ENCODE results near the gene MTA3. TPM values are rescaled to one million over a fixed set of nuclear protein-coding genes. Genes with fewer than 3 reads are reported as not detected.
A peak's percentile ranks its signal among the peaks of the same experiment; 100 is the strongest.

Gene MTA3
- total and polyA plus RNA-seq, 7 experiments from 2014 or later = 23.9 to 49.1 (median 30.5) TPM

- Histone ChIP-seq H3K4me1 (ENCODE audit: control insufficient read depth in 2 of 2, insufficient read depth in 2 of 2, low read length in 2 of 2) (no peaks in the 10 kb centered on the region), H3K27ac (ENCODE audit: low read depth, low read length) (no peak overlapping the region), H3K36me3 (ENCODE audit: control insufficient read depth in 2 of 3, insufficient read depth in 3 of 3, low read length in 3 of 3) (no peaks in the 10 kb centered on the region), H3K27me3 (ENCODE audit: control insufficient read depth in 2 of 2, insufficient read depth in 2 of 2, low read length in 2 of 2) (no peaks in the 10 kb centered on the region), H3K9me3 (ENCODE audit: control insufficient read depth in 2 of 3, low read length in 3 of 3) (no peaks in the 10 kb centered on the region), H3K4me3 (ENCODE audit: low read length) (no peak overlapping the region)
- Mint-ChIP-seq H3K36me3 (no peaks in the 10 kb centered on the region), H3K9me3 (no peaks in the 10 kb centered on the region), H3K27ac (no peak overlapping the region), H3K27me3 (peaks cover 0 to 47% (median 0%) of the 10 kb centered on the region in 5 donors), H3K4me1 (peaks cover 7 to 33% (median 9%) of the 10 kb centered on the region in 7 donors), H3K4me3 (no peak overlapping the region)
- intact Hi-C loops (cut with micrococcal nuclease) = no loop called here
- ChIA-PET CTCF (interaction anchor here (0.7 kb wide), 1 partner anchor 19 kb away, joined by 3 read pairs; no protein-coding TSS in a partner anchor), POLR2A (no interaction called here)
- DNase-seq = no peak
- peak; percentile 83 for ATAC-seq
Observed at GRCh38 chr2:42804338-42804737, 235.9 kb downstream of the MTA3 start.

GRCh38 chr2:42804891-42805290 is 236.5 kb downstream of the MTA3 start:
- no peak overlapping the region for H3K4me3 Mint-ChIP-seq
- no peak overlapping the region for H3K4me3 ChIP-seq (ENCODE audit: low read length)
- H3K27ac ChIP-seq (ENCODE audit: low read depth, low read length) = no peak overlapping the region
- no peak overlapping the region for H3K27ac Mint-ChIP-seq
- no peaks in the 10 kb centered on the region for H3K9me3 ChIP-seq (ENCODE audit: control insufficient read depth in 2 of 3, low read length in 3 of 3)
- H3K4me1 ChIP-seq (ENCODE audit: control insufficient read depth in 2 of 2, insufficient read depth in 2 of 2, low read length in 2 of 2) = no peaks in the 10 kb centered on the region
- H3K36me3 Mint-ChIP-seq = no peaks in the 10 kb centered on the region
- CTCF ChIA-PET = no interaction called here
- peaks cover 0 to 1% (median 0%) of the 10 kb centered on the region in 11 donors for H3K9me3 Mint-ChIP-seq
- no peak for DNase-seq
- H3K27me3 Mint-ChIP-seq = peaks cover 0 to 47% (median 0%) of the 10 kb centered on the region in 5 donors
- peaks cover 7 to 32% (median 10%) of the 10 kb centered on the region in 7 donors for H3K4me1 Mint-ChIP-seq
- POLR2A ChIA-PET = no interaction called here
- no peak for ATAC-seq
- H3K27me3 ChIP-seq (ENCODE audit: control insufficient read depth in 2 of 2, insufficient read depth in 2 of 2, low read length in 2 of 2) = no peaks in the 10 kb centered on the region
- intact Hi-C loops (cut with micrococcal nuclease) = no loop called here
- H3K36me3 ChIP-seq (ENCODE audit: control insufficient read depth in 2 of 3, insufficient read depth in 3 of 3, low read length in 3 of 3) = no peaks in the 10 kb centered on the region

Other genes starting within 250 kb of the MTA3 start
- 10 to 100 TPM; 57.3 to 87.7 (median 81.5) TPM for gene COX7A2L, start 207.4 kb upstream of the MTA3 start, total RNA-seq
- gene COX7A2L, start 207.4 kb upstream of the MTA3 start, polyA plus RNA-seq = 100 to 1,000 TPM; 137 to 204 TPM
- under 1 TPM in 4 of 5 experiments, not detected in 1; 0.08 to 0.48 (median 0.14) TPM for gene KCNG3, start 74.7 kb upstream of the MTA3 start, total RNA-seq
- under 1 TPM in 1 of 2 donors, not detected in 1; 0.08 TPM for gene KCNG3, start 74.7 kb upstream of the MTA3 start, polyA plus RNA-seq
- gene OXER1, start 195.5 kb downstream of the MTA3 start, total RNA-seq = 1 to 10 TPM in 1 of 5 experiments, under 1 TPM in 2, not detected in 2; 0.12 to 3.0 (median 0.37) TPM
- under 1 TPM in 1 of 2 donors, not detected in 1; 0.36 TPM for gene OXER1, start 195.5 kb downstream of the MTA3 start, polyA plus RNA-seq
- gene HAAO, start 224.0 kb downstream of the MTA3 start, total RNA-seq = 1 to 10 TPM in 2 of 5 experiments, under 1 TPM in 1, not detected in 2; 0.82 to 5.1 (median 1.8) TPM
- under 1 TPM in 1 of 2 donors, not detected in 1; 0.33 TPM for gene HAAO, start 224.0 kb downstream of the MTA3 start, polyA plus RNA-seq